NT2/D1 (cell line): ENCODE results near the gene IL3.

Experiments
- SUZ12 ChIP-seq: IDR thresholded peaks from 2 replicates; pipeline ENCODE4 v1.6.1; 2011; ENCODE audit not compliant: insufficient read length, insufficient read depth; ENCODE audit errors: extremely low read depth
- ZNF274 ChIP-seq: IDR thresholded peaks from 2 replicates; pipeline ENCODE4 v1.6.1; 2011; ENCODE audit warnings: mild to moderate bottlenecking, low read depth, low read length

- TF ChIP-seq ZNF274 (no peak), SUZ12 (no peak)
Observed at GRCh38 chr5:132049093-132049492, 11.4 kb upstream of the IL3 start.
